Endothelial cell (in vitro differentiated cells): ENCODE results near the gene CSRP3. TPM values are rescaled to one million over a fixed set of nuclear protein-coding genes. Genes with fewer than 3 reads are reported as not detected.

Experiments
- DNase-seq: peaks from one replicate; pipeline ENCODE4 v3.0.0; 2021; ENCODE audit warnings: low spot score
- H3K27ac Mint-ChIP-seq: one replicate; pipeline ENCODE4 v1.8.0; 2021; ENCODE audit warnings: mixed read lengths, inconsistent platforms; ENCODE audit not compliant: unreplicated experiment
- H3K27me3 Mint-ChIP-seq: one replicate; pipeline ENCODE4 v1.8.0; 2021; ENCODE audit warnings: mild to moderate bottlenecking, moderate library complexity, mixed read lengths, inconsistent platforms; ENCODE audit not compliant: unreplicated experiment
- H3K36me3 Mint-ChIP-seq: one replicate; pipeline ENCODE4 v1.8.0; 2021; ENCODE audit warnings: mild to moderate bottlenecking, low read depth, mixed read lengths, inconsistent platforms; ENCODE audit not compliant: unreplicated experiment
- H3K4me1 Mint-ChIP-seq: one replicate; pipeline ENCODE4 v1.8.0; 2021; ENCODE audit warnings: mild to moderate bottlenecking, mixed read lengths, inconsistent platforms; ENCODE audit not compliant: unreplicated experiment
- H3K4me3 Mint-ChIP-seq: one replicate; pipeline ENCODE4 v1.8.0; 2021; ENCODE audit warnings: mild to moderate bottlenecking, mixed read lengths, inconsistent platforms; ENCODE audit not compliant: unreplicated experiment
- H3K9me3 Mint-ChIP-seq: one replicate; pipeline ENCODE4 v1.8.0; 2021; ENCODE audit warnings: mixed read lengths, inconsistent platforms; ENCODE audit not compliant: unreplicated experiment
- total RNA-seq: library from RNA; stranded (reverse); fragmentation: NEBNext Ultra II Directional; extraction: Animal tissue kit (Norgen Biotek cat#: 25700); gene quantifications from one replicate; pipeline ENCODE4 v1.2.1, GENCODE V29; 2021; ENCODE audit not compliant: unreplicated experiment
- TF ChIP-seq, protein P1 (sequence below): fragments of 200-600 bp; sonication (generic); IDR thresholded peaks from one replicate; pipeline ENCODE4 v1.5.0; 2021; ENCODE audit warnings: antibody characterized with exemption; ENCODE audit not compliant: unreplicated experiment

Gene CSRP3
- total RNA-seq, 1 donor from 2014 or later = not detected

DNA sequence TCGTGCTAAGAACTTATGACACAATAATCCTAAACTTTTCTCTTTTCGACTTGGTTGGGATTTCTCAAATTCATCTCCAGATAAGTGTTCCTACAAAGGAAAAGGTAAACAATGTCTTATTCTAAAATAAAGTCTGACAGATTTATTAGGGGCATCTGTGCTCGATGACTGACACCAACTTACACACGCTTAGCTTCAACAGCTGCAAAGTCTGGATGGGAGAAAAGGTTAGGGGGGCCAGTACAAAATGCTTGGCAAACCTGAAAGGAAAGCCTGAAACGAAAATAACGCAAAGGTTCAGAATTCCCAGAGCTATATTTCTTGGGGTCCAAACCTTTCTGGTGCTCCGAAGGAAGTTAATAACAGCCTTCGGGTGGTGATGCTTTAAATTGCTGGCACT lies 35.6 kb upstream of the CSRP3 start:
- no peak for DNase-seq
- TF ChIP-seq, protein P1, sequence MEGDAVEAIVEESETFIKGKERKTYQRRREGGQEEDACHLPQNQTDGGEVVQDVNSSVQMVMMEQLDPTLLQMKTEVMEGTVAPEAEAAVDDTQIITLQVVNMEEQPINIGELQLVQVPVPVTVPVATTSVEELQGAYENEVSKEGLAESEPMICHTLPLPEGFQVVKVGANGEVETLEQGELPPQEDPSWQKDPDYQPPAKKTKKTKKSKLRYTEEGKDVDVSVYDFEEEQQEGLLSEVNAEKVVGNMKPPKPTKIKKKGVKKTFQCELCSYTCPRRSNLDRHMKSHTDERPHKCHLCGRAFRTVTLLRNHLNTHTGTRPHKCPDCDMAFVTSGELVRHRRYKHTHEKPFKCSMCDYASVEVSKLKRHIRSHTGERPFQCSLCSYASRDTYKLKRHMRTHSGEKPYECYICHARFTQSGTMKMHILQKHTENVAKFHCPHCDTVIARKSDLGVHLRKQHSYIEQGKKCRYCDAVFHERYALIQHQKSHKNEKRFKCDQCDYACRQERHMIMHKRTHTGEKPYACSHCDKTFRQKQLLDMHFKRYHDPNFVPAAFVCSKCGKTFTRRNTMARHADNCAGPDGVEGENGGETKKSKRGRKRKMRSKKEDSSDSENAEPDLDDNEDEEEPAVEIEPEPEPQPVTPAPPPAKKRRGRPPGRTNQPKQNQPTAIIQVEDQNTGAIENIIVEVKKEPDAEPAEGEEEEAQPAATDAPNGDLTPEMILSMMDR = no peak
- H3K36me3 Mint-ChIP-seq = no peaks in the 10 kb centered on the region
- no peak overlapping the region for H3K4me3 Mint-ChIP-seq
- H3K4me1 Mint-ChIP-seq = no peaks in the 10 kb centered on the region
- peaks cover 10% of the 10 kb centered on the region for H3K27me3 Mint-ChIP-seq
- no peak overlapping the region for H3K27ac Mint-ChIP-seq
- no peaks in the 10 kb centered on the region for H3K9me3 Mint-ChIP-seq

DNA sequence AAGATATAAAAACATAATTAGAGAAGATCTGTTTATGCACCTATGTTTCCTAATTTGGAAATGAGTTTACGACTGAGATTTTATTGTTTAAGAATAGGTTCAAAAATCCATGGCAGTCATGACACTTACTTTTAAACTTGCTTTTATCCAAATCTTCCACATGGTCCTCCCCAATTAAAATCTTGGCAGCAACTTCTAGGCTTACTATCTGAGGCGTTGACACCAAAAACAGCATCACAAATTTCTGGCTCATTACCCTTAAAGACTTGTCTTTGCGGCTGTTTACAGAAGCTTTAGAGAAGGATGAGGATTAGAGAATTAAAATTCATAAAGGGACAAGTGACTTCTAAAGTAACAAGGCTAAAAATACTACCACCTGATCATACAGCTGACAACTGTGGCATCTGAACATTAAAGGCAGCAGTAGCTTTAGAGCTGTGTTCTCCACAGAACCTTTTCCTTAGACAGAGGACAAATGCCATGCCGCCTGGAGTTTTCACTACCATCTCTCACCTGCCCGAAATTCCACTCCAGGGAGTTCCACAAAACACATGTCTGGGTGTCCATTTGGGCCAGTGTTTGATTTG lies 32.5 kb upstream of the CSRP3 start:
- TF ChIP-seq, protein P1 = no peak
- no peak overlapping the region for H3K27ac Mint-ChIP-seq
- no peak for DNase-seq
- H3K36me3 Mint-ChIP-seq = no peaks in the 10 kb centered on the region
- H3K4me3 Mint-ChIP-seq = no peak overlapping the region
- H3K9me3 Mint-ChIP-seq = no peaks in the 10 kb centered on the region
- H3K27me3 Mint-ChIP-seq = peaks cover 2% of the 10 kb centered on the region
- no peaks in the 10 kb centered on the region for H3K4me1 Mint-ChIP-seq

DNA sequence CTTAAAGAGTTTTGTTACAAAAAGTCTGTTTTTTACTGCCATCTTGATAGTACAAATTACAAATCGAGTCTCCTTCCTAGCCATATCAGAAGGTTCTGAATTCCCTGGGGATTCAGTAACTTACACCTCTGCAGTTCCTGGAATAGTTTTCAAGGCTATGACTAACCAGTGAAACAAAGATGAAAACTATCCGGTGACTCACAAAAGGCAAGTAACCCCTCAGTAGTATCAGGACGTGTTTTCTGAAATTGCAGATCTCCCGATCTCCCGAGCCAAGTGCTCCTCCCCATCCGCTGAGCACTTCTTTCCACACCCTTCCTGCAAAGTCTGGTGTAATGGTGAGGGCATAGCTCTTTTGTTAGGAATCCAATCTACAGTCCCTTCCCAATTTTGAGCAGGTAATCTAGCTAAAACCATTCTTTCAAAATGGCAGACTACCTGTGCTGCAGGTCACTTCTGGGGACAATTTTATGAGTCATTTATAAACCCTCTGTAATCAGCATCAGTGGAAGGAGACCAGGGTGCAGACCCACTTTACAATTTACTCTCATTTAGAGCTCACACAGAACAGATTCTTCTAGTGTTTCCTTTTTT lies 31.2 kb upstream of the CSRP3 start:
- DNase-seq = no peak
- no peak overlapping the region for H3K4me3 Mint-ChIP-seq
- TF ChIP-seq, protein P1 = no peak
- no peaks in the 10 kb centered on the region for H3K36me3 Mint-ChIP-seq
- H3K27me3 Mint-ChIP-seq = peaks cover 2% of the 10 kb centered on the region
- no peaks in the 10 kb centered on the region for H3K4me1 Mint-ChIP-seq
- no peak overlapping the region for H3K27ac Mint-ChIP-seq
- H3K9me3 Mint-ChIP-seq = no peaks in the 10 kb centered on the region

DNA sequence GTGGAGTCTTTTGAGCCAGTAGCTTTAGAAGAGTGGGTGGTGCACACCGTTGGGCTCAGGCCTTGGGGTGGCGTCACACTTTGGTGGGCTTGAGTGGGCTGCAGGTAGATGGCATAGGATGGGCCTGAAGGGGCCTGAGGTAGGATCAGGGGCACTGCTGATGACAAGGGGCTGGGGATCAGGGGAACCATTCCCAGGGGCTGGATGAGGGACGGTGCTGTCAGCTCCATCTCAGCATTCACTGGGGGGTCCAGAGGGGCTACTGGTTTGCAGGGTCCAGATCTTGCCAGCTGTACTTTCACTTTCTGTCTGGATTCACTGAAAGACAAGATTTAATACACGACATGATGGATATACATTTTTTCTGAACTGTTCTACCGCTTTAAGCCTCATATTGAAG lies 27.9 kb upstream of the CSRP3 start:
- Mint-ChIP-seq H3K4me3 (no peak overlapping the region), H3K36me3 (no peaks in the 10 kb centered on the region), H3K9me3 (no peaks in the 10 kb centered on the region), H3K27me3 (no peaks in the 10 kb centered on the region), H3K27ac (no peak overlapping the region), H3K4me1 (no peaks in the 10 kb centered on the region)
- DNase-seq = no peak
- TF ChIP-seq, protein P1 = no peak

DNA sequence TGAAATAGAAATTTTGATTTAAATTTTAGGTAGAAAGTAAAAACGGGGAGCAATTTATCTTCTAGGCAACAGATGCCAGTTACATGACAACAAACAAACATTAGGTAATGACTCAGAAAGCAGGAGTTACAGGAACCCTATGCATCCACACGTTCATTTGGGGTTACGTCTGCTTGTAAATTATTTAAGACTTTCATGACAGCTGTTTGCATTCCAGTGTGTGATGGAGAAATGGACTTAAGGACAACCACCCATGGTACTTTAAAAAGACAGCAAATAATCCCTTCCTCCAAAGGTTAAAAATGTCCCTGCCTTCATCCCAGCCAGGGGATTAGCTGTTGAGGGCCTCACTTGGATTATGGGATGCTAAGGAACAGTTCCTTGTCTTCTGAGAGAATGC lies 27.2 kb upstream of the CSRP3 start:
- TF ChIP-seq, protein P1 = no peak
- H3K27me3 Mint-ChIP-seq = no peaks in the 10 kb centered on the region
- no peak overlapping the region for H3K27ac Mint-ChIP-seq
- H3K9me3 Mint-ChIP-seq = no peaks in the 10 kb centered on the region
- H3K4me1 Mint-ChIP-seq = no peaks in the 10 kb centered on the region
- H3K36me3 Mint-ChIP-seq = no peaks in the 10 kb centered on the region
- DNase-seq = no peak
- no peak overlapping the region for H3K4me3 Mint-ChIP-seq
